Measurements from ENCODE around the gene NTF4. TPM values are rescaled to one million over a fixed set of nuclear protein-coding genes. Genes with fewer than 3 reads are reported as not detected.
A peak's percentile ranks its signal among the peaks of the same experiment; 100 is the strongest.

Gene NTF4
- 10 to 100 TPM in 1 of 2 donors, 1 to 10 TPM in 1; 7.0 to 24.4 TPM for total RNA-seq

- peak; percentile 73 for DNase-seq (ENCODE audit: low spot score)
- peak within 1 kb of the TSS; percentile 70 to 76 for H3K27ac ChIP-seq
- intact Hi-C loops (cut with DNase I) = no loop called here
- no peaks in the 10 kb centered on the region for H3K27me3 ChIP-seq (replicated peaks; ENCODE audit: insufficient read depth)
- no peaks in the 10 kb centered on the region for H3K4me1 ChIP-seq (replicated peaks)
- H3K4me3 ChIP-seq = peak within 1 kb of the TSS; percentile 25 to 29
- no peaks in the 10 kb centered on the region for H3K36me3 ChIP-seq
- TF ChIP-seq CTCF (IDR thresholded peaks at IDR 0.05) (no peak), POLR2AphosphoS5 (IDR thresholded peaks at IDR 0.05) (no peak), POLR2A (IDR thresholded peaks at IDR 0.05) (no peak)
- H3K9me3 ChIP-seq = no peaks in the 10 kb centered on the region
- 7% methylated on average over 29 of the region's 53 CpGs for WGBS
Measured at GRCh38 chr19:49064768-49065611, at the start of gene NTF4. NTF4 (minus strand) TSS chr19:49064818; CDS start chr19:49061997, 2,821 bp downstream.

- peak; percentile 31 to 81 (median 74) for TF ChIP-seq CTCF (IDR thresholded peaks at IDR 0.05)
- TF ChIP-seq POLR2AphosphoS5 (IDR thresholded peaks at IDR 0.05) = no peak
- peak; percentile 37 for TF ChIP-seq POLR2A (IDR thresholded peaks at IDR 0.05)
- 2% methylated on average over 37 of the region's 66 CpGs for WGBS
- Histone ChIP-seq H3K36me3 (peaks cover 0 to 1% of the 10 kb centered on the region in 2 donors), H3K27ac (peak within 1 kb of the TSS; percentile 82 to 89), H3K27me3 (replicated peaks; ENCODE audit: insufficient read depth) (no peaks in the 10 kb centered on the region), H3K4me3 (peak within 1 kb of the TSS; percentile 75 to 92), H3K4me1 (replicated peaks) (peaks cover 7% of the 10 kb centered on the region), H3K9me3 (no peaks in the 10 kb centered on the region)
- intact Hi-C loops (cut with DNase I) = no loop called here
- DNase-seq (ENCODE audit: low spot score) = peak; percentile 47
Measured at GRCh38 chr19:49113762-49114629, 49.4 kb upstream of the NTF4 start, which contains the start of gene LIN7B. LIN7B (plus strand) TSS chr19:49114370; CDS start chr19:49114405, 35 bp downstream.

GRCh38 chr19:49111218-49111998, 46.8 kb upstream of the NTF4 start:
- TF ChIP-seq POLR2AphosphoS5 (IDR thresholded peaks at IDR 0.05) (peak; percentile 36), POLR2A (IDR thresholded peaks at IDR 0.05) (no peak), CTCF (IDR thresholded peaks at IDR 0.05) (no peak)
- intact Hi-C loops (cut with DNase I) = no loop called here

GRCh38 chr19:49110567-49110966, 45.9 kb upstream of the NTF4 start:
- no peak for DNase-seq (ENCODE audit: low spot score)
- no peak overlapping the region for H3K27ac ChIP-seq
- H3K4me1 ChIP-seq (replicated peaks) = no peaks in the 10 kb centered on the region
- no peak overlapping the region for H3K4me3 ChIP-seq
- H3K36me3 ChIP-seq = peaks cover 12 to 15% of the 10 kb centered on the region in 2 donors
- no peaks in the 10 kb centered on the region for H3K9me3 ChIP-seq
- TF ChIP-seq POLR2A (IDR thresholded peaks at IDR 0.05) (no peak), CTCF (IDR thresholded peaks at IDR 0.05) (no peak)
- no peaks in the 10 kb centered on the region for H3K27me3 ChIP-seq (replicated peaks; ENCODE audit: insufficient read depth)
- WGBS = 41% methylated on average over 3 of the region's 3 CpGs
- intact Hi-C loops (cut with DNase I) = no loop called here

More at GRCh38 chr19:49111218-49111998, 46.8 kb upstream of the NTF4 start:
- no peak overlapping the region for H3K27ac ChIP-seq
- no peak overlapping the region for H3K4me3 ChIP-seq
- H3K27me3 ChIP-seq (replicated peaks; ENCODE audit: insufficient read depth) = no peaks in the 10 kb centered on the region
- H3K36me3 ChIP-seq = peaks cover 12 to 15% of the 10 kb centered on the region in 2 donors
- 74% methylated on average over 11 of the region's 11 CpGs for WGBS
- no peaks in the 10 kb centered on the region for H3K9me3 ChIP-seq
- no peaks in the 10 kb centered on the region for H3K4me1 ChIP-seq (replicated peaks)
- no peak for DNase-seq (ENCODE audit: low spot score)

Measured in prostate gland (tissue), 2 donors.